ENCODE data around the gene CDKAL1.
"Not testable (repeated sequence)": the region's sequence is repeated elsewhere in the genome, so short reads cannot be mapped to it uniquely, and the experiment has no call there.

Gene CDKAL1

GRCh38 chr6:20599302-20600051, 65.2 kb downstream of the CDKAL1 start:
- no peak for DNase-seq

GRCh38 chr6:20600831-20601230, 66.6 kb downstream of the CDKAL1 start:
- no peak for DNase-seq

- DNase-seq, result no peak
Observed at GRCh38 chr6:20604159-20604558, 69.9 kb downstream of the CDKAL1 start.

- DNase-seq, result no peak
Observed at GRCh38 chr6:20605061-20605460, 70.8 kb downstream of the CDKAL1 start.

- DNase-seq, result no peak
Observed at GRCh38 chr6:20605581-20605980, 71.3 kb downstream of the CDKAL1 start.

GRCh38 chr6:20606831-20607230, 72.6 kb downstream of the CDKAL1 start:
- DNase-seq, result no peak

- DNase-seq, result no peak
Observed at GRCh38 chr6:20608356-20608755, 74.1 kb downstream of the CDKAL1 start.

GRCh38 chr6:20608905-20609304, 74.6 kb downstream of the CDKAL1 start:
- DNase-seq, result no peak

GRCh38 chr6:20609924-20610323, 75.7 kb downstream of the CDKAL1 start:
- DNase-seq, result not testable (repeated sequence)

- DNase-seq, result no peak
Observed at GRCh38 chr6:20610636-20611370, 76.5 kb downstream of the CDKAL1 start.

- not testable (repeated sequence) for DNase-seq
Observed at GRCh38 chr6:20617537-20617936, 83.3 kb downstream of the CDKAL1 start.

GRCh38 chr6:20620043-20620442, 85.8 kb downstream of the CDKAL1 start:
- no peak for DNase-seq

GRCh38 chr6:20623761-20624160, 89.5 kb downstream of the CDKAL1 start:
- no peak for DNase-seq

GRCh38 chr6:20626165-20626564, 91.9 kb downstream of the CDKAL1 start:
- no peak for DNase-seq

- DNase-seq, result no peak
Observed at GRCh38 chr6:20629509-20629908, 95.3 kb downstream of the CDKAL1 start.

GRCh38 chr6:20630136-20630535, 95.9 kb downstream of the CDKAL1 start:
- DNase-seq, result no peak

GRCh38 chr6:20630617-20631548, 96.6 kb downstream of the CDKAL1 start:
- DNase-seq, result no peak

- DNase-seq, result no peak
Observed at GRCh38 chr6:20631549-20631924, 97.3 kb downstream of the CDKAL1 start.

GRCh38 chr6:20632696-20633095, 98.4 kb downstream of the CDKAL1 start:
- no peak for DNase-seq

- no peak for DNase-seq
Observed at GRCh38 chr6:20633566-20634340, 99.5 kb downstream of the CDKAL1 start.

GRCh38 chr6:20639161-20639560, 104.9 kb downstream of the CDKAL1 start:
- no peak for DNase-seq

GRCh38 chr6:20640181-20640580, 105.9 kb downstream of the CDKAL1 start:
- DNase-seq, result no peak

- DNase-seq, result no peak
Observed at GRCh38 chr6:20642441-20642840, 108.2 kb downstream of the CDKAL1 start.
